ENCODE data around the gene EML6.
"Not testable (repeated sequence)": the region's sequence is repeated elsewhere in the genome, so short reads cannot be mapped to it uniquely, and the experiment has no call there.

EML6 gene

GRCh38 chr2:54723131-54723995, at the start of gene EML6:
TSS of gene EML6 (plus strand) at chr2:54723662. CDS start at chr2:54725062, 1,400 bp downstream.
- peak; percentile 91 for DNase-seq

GRCh38 chr2:54675281-54675680, 48.2 kb upstream of the EML6 start:
- no peak for DNase-seq

- DNase-seq: no peak
These were observed 47.7 kb upstream of the EML6 start for GRCh38 chr2:54675738-54676137.

GRCh38 chr2:54676656-54677055, 46.8 kb upstream of the EML6 start:
- no peak for DNase-seq

GRCh38 chr2:54677476-54678265, 45.8 kb upstream of the EML6 start:
- no peak for DNase-seq

- DNase-seq: no peak
These were observed 44.7 kb upstream of the EML6 start for GRCh38 chr2:54678719-54679118.

- DNase-seq: no peak
These were observed 42.9 kb upstream of the EML6 start for GRCh38 chr2:54680397-54681041.

GRCh38 chr2:54681416-54681815, 42.0 kb upstream of the EML6 start:
- DNase-seq: no peak

- DNase-seq: no peak
These were observed 39.9 kb upstream of the EML6 start for GRCh38 chr2:54683596-54683995.

GRCh38 chr2:54685263-54685775, 38.1 kb upstream of the EML6 start:
- DNase-seq: no peak

GRCh38 chr2:54687595-54688152, 35.8 kb upstream of the EML6 start:
- no peak for DNase-seq

GRCh38 chr2:54691445-54692135, 31.9 kb upstream of the EML6 start:
- no peak for DNase-seq

GRCh38 chr2:54692556-54692955, 30.9 kb upstream of the EML6 start:
- DNase-seq: no peak

- DNase-seq: no peak
These were observed 28.1 kb upstream of the EML6 start for GRCh38 chr2:54695378-54695777.

- no peak for DNase-seq
These were observed 25.5 kb upstream of the EML6 start for GRCh38 chr2:54697934-54698333.

- DNase-seq: not testable (repeated sequence)
These were observed 24.5 kb upstream of the EML6 start for GRCh38 chr2:54698926-54699325.

- DNase-seq: no peak
These were observed 23.8 kb upstream of the EML6 start for GRCh38 chr2:54699665-54700064.

- DNase-seq: no peak
These were observed 22.4 kb upstream of the EML6 start for GRCh38 chr2:54701029-54701428.

GRCh38 chr2:54704238-54704637, 19.2 kb upstream of the EML6 start:
- no peak for DNase-seq

GRCh38 chr2:54704688-54705605, 18.5 kb upstream of the EML6 start:
- no peak for DNase-seq

- DNase-seq: no peak
These were observed 16.8 kb upstream of the EML6 start for GRCh38 chr2:54706622-54707021.
